ENCODE data around the gene ACCS. TPM values are rescaled to one million over a fixed set of nuclear protein-coding genes. Genes with fewer than 3 reads are reported as not detected.
A peak's percentile ranks its signal among the peaks of the same experiment; 100 is the strongest.

The ACCS gene
- total RNA-seq, 2 donors from 2014 or later, result 3.4 to 5.4 TPM

- H3K27ac Mint-ChIP-seq, result no peak overlapping the region
- no peak overlapping the region for H3K4me3 Mint-ChIP-seq
- ATAC-seq, result no peak
These were observed 8.7 kb upstream of the ACCS start for GRCh38 chr11:44057340-44057739.

DNA sequence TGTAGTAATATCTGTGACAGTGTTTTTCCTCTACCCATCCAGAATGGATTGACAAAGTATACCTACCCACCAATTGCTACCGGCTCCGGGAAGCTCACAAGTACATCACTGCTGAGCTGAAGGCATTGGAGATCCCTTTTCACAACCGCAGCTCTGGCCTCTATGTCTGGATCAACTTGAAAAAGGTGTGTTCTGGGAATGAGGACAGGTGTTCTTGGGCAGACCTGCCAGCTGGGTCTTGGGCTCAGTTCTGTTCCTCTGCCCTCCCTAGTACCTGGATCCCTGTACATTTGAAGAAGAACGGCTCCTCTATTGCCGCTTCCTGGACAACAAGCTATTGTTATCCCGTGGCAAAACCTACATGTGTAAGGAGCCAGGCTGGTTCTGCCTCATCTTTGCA, 7.8 kb upstream of the ACCS start:
- Mint-ChIP-seq H3K36me3 (no peaks in the 10 kb centered on the region), H3K4me3 (no peak overlapping the region), H3K27me3 (peaks cover 0 to 3% of the 10 kb centered on the region in 2 donors), H3K27ac (no peak overlapping the region), H3K9me3 (no peaks in the 10 kb centered on the region), H3K4me1 (ENCODE audit: low read depth in 2 of 2) (no peaks in the 10 kb centered on the region)
- ATAC-seq (no peak), DNase-seq (ENCODE audit: low spot score) (no peak)

More at GRCh38 chr11:44057340-44057739, 8.7 kb upstream of the ACCS start:
- H3K4me1 Mint-ChIP-seq (ENCODE audit: low read depth in 2 of 2), result no peaks in the 10 kb centered on the region
- H3K9me3 Mint-ChIP-seq, result no peaks in the 10 kb centered on the region
- DNase-seq (ENCODE audit: low spot score), result no peak
- peaks cover 0 to 3% of the 10 kb centered on the region in 2 donors for H3K27me3 Mint-ChIP-seq
- H3K36me3 Mint-ChIP-seq, result no peaks in the 10 kb centered on the region

DNA sequence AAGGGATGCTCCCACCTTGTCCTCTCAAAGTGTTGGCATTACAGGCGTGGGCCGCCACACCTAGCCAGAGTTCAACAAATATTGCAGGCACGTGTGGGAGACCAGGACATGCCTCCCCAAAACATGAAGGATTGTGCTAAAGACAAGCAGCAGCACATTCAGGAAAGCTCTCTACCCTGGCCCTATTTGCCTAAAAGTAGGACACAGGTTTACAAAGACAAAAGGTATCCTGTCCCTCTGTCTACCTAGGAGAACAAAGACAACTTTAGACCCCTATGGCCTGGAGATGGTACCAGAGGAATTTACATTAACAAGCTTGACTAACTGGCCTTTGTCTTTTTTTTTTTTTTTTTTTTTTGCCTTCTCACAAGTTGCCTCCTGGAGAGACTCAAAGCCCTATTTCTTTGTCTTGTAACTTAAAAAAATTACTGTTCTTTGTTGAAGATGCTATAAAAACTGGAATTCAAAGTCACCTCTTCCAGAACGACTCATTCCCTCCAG, 859 bp upstream of the ACCS start:
- Mint-ChIP-seq H3K36me3 (no peaks in the 10 kb centered on the region), H3K4me1 (ENCODE audit: low read depth in 2 of 2) (peaks cover 15 to 27% of the 10 kb centered on the region in 2 donors), H3K9me3 (no peaks in the 10 kb centered on the region), H3K4me3 (peak overlapping the region; percentile 90), H3K27ac (peak overlapping the region; percentile 73 to 83), H3K27me3 (no peaks in the 10 kb centered on the region)
- no peak for DNase-seq (ENCODE audit: low spot score)
- no peak for ATAC-seq

- no peaks in the 10 kb centered on the region for H3K36me3 Mint-ChIP-seq
- H3K9me3 Mint-ChIP-seq, result no peaks in the 10 kb centered on the region
- ATAC-seq (no peak), DNase-seq (ENCODE audit: low spot score) (no peak)
- no peaks in the 10 kb centered on the region for H3K27me3 Mint-ChIP-seq
- H3K27ac Mint-ChIP-seq, result peak overlapping the region; percentile 73 to 83
- H3K4me1 Mint-ChIP-seq (ENCODE audit: low read depth in 2 of 2), result peaks cover 15 to 27% of the 10 kb centered on the region in 2 donors
- peak overlapping the region; percentile 90 for H3K4me3 Mint-ChIP-seq
These were observed 667 bp downstream of the ACCS start for GRCh38 chr11:44066732-44067141.

DNA sequence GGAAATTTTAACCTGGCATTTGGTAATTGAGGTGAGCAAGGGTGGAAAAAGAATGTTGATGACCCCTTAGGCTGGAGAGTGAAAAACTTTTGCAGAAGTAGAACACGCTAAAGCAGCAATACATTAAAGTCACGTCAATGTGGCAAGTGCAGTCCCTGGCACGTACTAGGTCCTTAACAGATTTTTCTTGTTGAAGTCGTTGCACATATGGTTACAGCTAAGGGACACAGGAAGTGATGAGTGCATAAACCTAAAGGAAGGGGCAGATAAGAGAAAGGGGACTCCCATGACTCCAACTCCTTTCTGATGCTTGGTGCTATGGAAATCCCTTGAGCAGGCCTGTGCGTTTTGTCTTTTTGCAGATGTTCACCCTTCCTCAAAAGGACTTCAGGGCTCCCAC, 1.2 kb downstream of the ACCS start:
- no peak for DNase-seq (ENCODE audit: low spot score)
- H3K36me3 Mint-ChIP-seq, result no peaks in the 10 kb centered on the region
- H3K4me1 Mint-ChIP-seq (ENCODE audit: low read depth in 2 of 2), result peaks cover 15 to 27% of the 10 kb centered on the region in 2 donors
- H3K9me3 Mint-ChIP-seq, result no peaks in the 10 kb centered on the region
- H3K4me3 Mint-ChIP-seq, result peak overlapping the region; percentile 90
- no peaks in the 10 kb centered on the region for H3K27me3 Mint-ChIP-seq
- ATAC-seq, result no peak
- H3K27ac Mint-ChIP-seq, result peak overlapping the region; percentile 12 to 83

DNA sequence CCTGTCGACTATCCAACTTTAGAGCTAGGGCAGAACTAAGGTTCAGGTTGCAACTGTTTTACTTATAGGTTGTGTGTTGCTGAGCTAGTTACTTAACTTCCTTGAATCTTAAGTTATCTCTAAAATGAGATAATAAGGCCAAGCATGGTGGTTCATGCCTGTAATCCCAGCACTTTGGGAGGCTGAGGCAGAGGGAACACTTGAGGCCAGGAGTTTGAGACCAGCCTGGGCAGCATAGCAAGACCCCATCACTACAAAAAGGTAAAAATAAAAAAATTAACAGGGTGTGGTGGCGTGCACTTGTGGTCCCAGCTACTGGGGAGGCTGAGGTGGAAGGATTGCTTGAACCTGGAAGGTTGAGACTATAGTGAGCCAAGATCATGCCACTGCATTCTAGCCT, 2.1 kb downstream of the ACCS start:
- H3K9me3 Mint-ChIP-seq, result no peaks in the 10 kb centered on the region
- peaks cover 15 to 27% of the 10 kb centered on the region in 2 donors for H3K4me1 Mint-ChIP-seq (ENCODE audit: low read depth in 2 of 2)
- no peaks in the 10 kb centered on the region for H3K36me3 Mint-ChIP-seq
- no peaks in the 10 kb centered on the region for H3K27me3 Mint-ChIP-seq
- no peak for ATAC-seq
- H3K4me3 Mint-ChIP-seq, result no peak overlapping the region
- no peak for DNase-seq (ENCODE audit: low spot score)
- no peak overlapping the region for H3K27ac Mint-ChIP-seq

DNA sequence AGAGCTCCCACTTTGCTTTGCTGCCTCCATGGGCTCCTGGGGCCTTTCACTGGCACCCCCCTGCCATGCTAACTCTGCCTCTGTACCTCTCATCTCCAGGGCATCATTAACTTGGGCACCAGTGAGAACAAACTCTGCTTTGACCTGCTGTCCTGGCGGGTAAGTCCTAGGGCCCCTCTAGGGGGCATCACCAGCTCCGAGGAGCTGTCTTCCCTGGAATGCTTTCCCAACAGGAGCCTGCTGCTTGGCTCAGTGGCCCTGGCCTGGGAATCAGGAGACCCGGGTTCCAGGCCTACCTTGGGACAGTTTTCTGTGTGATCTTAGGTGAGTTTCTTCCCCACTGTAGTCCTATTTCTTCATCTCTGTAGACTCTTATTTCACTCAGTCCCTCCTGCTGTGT, 5.1 kb downstream of the ACCS start:
- Mint-ChIP-seq H3K4me1 (ENCODE audit: low read depth in 2 of 2) (peaks cover 13 to 17% of the 10 kb centered on the region in 2 donors), H3K4me3 (no peak overlapping the region), H3K27ac (no peak overlapping the region), H3K36me3 (no peaks in the 10 kb centered on the region), H3K9me3 (no peaks in the 10 kb centered on the region), H3K27me3 (no peaks in the 10 kb centered on the region)
- DNase-seq (ENCODE audit: low spot score) (no peak), ATAC-seq (no peak)

GRCh38 chr11:44072757-44073658, 6.9 kb downstream of the ACCS start:
- peaks cover 0 to 6% of the 10 kb centered on the region in 2 donors for H3K4me1 Mint-ChIP-seq (ENCODE audit: low read depth in 2 of 2)
- no peak overlapping the region for H3K27ac Mint-ChIP-seq
- H3K27me3 Mint-ChIP-seq, result no peaks in the 10 kb centered on the region
- H3K9me3 Mint-ChIP-seq, result no peaks in the 10 kb centered on the region
- no peaks in the 10 kb centered on the region for H3K36me3 Mint-ChIP-seq
- DNase-seq (ENCODE audit: low spot score) (no peak), ATAC-seq (no peak)
- no peak overlapping the region for H3K4me3 Mint-ChIP-seq

GRCh38 chr11:44078794-44079193, 12.7 kb downstream of the ACCS start:
- H3K9me3 Mint-ChIP-seq, result no peaks in the 10 kb centered on the region
- H3K27me3 Mint-ChIP-seq, result no peaks in the 10 kb centered on the region
- no peak for ATAC-seq
- DNase-seq (ENCODE audit: low spot score), result no peak
- H3K27ac Mint-ChIP-seq, result no peak overlapping the region
- no peaks in the 10 kb centered on the region for H3K4me1 Mint-ChIP-seq (ENCODE audit: low read depth in 2 of 2)
- H3K36me3 Mint-ChIP-seq, result no peaks in the 10 kb centered on the region
- H3K4me3 Mint-ChIP-seq, result no peak overlapping the region

DNA sequence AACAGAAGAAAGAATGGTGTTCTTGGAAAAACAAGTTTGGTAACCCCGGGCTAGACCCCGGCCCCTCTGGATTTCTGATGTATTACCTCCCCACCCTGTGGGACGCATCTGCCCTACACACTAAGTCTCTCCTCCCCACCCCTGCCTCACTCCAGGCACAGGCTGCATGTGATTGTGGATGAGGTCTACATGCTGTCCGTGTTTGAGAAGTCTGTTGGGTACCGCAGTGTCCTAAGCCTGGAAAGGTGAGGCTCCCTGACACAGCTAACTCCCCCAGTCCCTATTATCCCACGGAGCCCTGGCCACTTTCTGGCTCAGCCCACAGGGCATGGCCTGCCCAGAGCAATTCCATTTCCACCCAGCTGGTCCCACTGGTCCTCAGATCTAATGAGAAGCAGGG, 13.3 kb downstream of the ACCS start:
- DNase-seq (ENCODE audit: low spot score) (no peak), ATAC-seq (no peak)
- H3K4me3 Mint-ChIP-seq, result no peak overlapping the region
- H3K36me3 Mint-ChIP-seq, result no peaks in the 10 kb centered on the region
- no peaks in the 10 kb centered on the region for H3K4me1 Mint-ChIP-seq (ENCODE audit: low read depth in 2 of 2)
- H3K9me3 Mint-ChIP-seq, result no peaks in the 10 kb centered on the region
- H3K27me3 Mint-ChIP-seq, result no peaks in the 10 kb centered on the region
- no peak overlapping the region for H3K27ac Mint-ChIP-seq

DNA sequence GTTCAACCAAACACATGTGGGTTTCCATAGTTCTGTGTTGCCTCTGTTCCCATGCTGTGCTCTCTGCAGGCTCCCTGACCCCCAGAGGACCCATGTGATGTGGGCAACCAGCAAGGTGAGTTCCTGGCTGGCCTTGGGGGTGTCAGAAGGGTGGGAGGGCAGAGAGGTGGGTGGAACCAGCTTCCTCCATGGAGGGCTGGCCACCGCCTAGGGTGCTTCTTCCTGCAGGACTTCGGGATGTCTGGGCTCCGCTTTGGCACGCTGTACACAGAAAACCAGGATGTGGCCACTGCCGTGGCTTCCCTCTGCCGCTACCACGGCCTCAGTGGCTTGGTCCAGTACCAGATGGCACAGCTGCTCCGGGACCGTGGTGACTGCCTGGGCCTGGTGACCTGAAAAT, 14.9 kb downstream of the ACCS start:
- ATAC-seq (no peak), DNase-seq (ENCODE audit: low spot score) (no peak)
- no peaks in the 10 kb centered on the region for H3K36me3 Mint-ChIP-seq
- no peaks in the 10 kb centered on the region for H3K4me1 Mint-ChIP-seq (ENCODE audit: low read depth in 2 of 2)
- no peaks in the 10 kb centered on the region for H3K27me3 Mint-ChIP-seq
- peaks cover 4% of the 10 kb centered on the region for H3K9me3 Mint-ChIP-seq
- H3K4me3 Mint-ChIP-seq, result no peak overlapping the region
- no peak overlapping the region for H3K27ac Mint-ChIP-seq

DNA sequence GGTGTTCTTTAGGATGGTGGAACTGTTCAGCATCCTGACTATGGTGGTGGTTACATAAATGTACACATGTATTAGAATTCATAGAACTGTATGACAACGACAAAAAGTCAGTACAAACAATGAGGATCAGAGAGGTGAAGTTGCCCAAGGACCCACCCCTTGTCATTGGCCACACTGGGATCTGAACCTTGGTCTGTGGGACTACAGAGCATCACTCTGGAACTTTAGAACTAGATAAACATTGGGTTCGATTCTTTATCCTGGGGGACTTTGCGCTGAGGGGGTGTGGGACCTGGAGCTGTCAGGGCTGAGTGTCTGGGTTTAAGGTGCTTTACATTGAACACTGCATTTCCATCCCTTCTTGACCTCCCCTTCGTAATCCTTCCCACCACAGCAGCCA, 16.6 kb downstream of the ACCS start:
- H3K27ac Mint-ChIP-seq, result no peak overlapping the region
- H3K9me3 Mint-ChIP-seq, result peaks cover 4% of the 10 kb centered on the region
- no peak for ATAC-seq
- no peaks in the 10 kb centered on the region for H3K4me1 Mint-ChIP-seq (ENCODE audit: low read depth in 2 of 2)
- H3K36me3 Mint-ChIP-seq, result no peaks in the 10 kb centered on the region
- H3K27me3 Mint-ChIP-seq, result no peaks in the 10 kb centered on the region
- no peak overlapping the region for H3K4me3 Mint-ChIP-seq
- DNase-seq (ENCODE audit: low spot score), result no peak

DNA sequence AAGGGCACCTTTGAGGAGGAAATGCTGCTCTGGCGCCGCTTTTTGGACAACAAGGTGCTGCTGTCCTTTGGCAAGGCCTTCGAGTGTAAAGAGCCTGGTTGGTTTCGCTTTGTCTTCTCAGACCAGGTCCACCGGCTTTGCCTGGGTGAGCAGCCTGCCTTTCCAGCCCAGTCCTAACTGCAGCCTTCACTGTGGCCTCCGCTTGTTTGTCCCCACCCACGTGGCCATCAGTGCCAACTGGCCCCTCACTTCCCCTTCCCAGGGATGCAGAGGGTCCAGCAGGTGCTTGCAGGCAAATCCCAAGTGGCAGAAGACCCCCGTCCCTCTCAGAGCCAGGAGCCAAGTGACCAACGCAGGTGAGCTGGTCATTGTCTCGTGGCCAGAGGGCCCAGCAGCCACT, 17.4 kb downstream of the ACCS start:
- ATAC-seq, result no peak
- Mint-ChIP-seq H3K4me3 (no peak overlapping the region), H3K9me3 (peaks cover 4% of the 10 kb centered on the region), H3K27me3 (no peaks in the 10 kb centered on the region), H3K36me3 (no peaks in the 10 kb centered on the region), H3K27ac (no peak overlapping the region), H3K4me1 (ENCODE audit: low read depth in 2 of 2) (peaks cover 0 to 2% of the 10 kb centered on the region in 2 donors)
- DNase-seq (ENCODE audit: low spot score), result no peak

DNA sequence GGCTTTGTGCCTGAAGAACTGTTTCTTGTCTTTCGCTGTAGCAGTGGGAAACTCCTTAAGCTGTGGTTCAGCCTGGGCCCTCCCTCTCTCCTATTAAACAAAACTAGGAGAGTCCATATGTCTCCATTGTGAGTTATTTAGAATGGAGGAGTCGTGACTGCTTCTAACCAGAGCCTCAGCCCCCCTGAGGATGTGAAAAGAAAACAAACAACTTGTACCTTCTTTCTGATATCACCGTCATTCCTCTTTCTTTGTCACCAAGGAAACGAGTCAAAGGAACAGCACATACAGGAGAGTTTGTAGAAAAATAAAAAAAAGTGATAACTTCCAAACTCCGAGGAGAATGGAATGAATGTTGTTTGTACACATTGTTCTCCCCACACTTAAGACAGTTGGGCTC, 17.8 kb downstream of the ACCS start:
- no peaks in the 10 kb centered on the region for H3K27me3 Mint-ChIP-seq
- H3K9me3 Mint-ChIP-seq, result peaks cover 4% of the 10 kb centered on the region
- H3K27ac Mint-ChIP-seq, result no peak overlapping the region
- no peak overlapping the region for H3K4me3 Mint-ChIP-seq
- H3K36me3 Mint-ChIP-seq, result no peaks in the 10 kb centered on the region
- DNase-seq (ENCODE audit: low spot score) (no peak), ATAC-seq (no peak)
- H3K4me1 Mint-ChIP-seq (ENCODE audit: low read depth in 2 of 2), result peaks cover 4% of the 10 kb centered on the region in 2 donors
